ENCODE results near the gene BTLA.
"Not testable (repeated sequence)": the region's sequence is repeated elsewhere in the genome, so short reads cannot be mapped to it uniquely, and the experiment has no call there.

BTLA gene

GRCh38 chr3:112469671-112470070 lies 29.6 kb downstream of the BTLA start:
- in situ Hi-C loops (cut with HindIII; ENCODE audit: low sequenced_read_pairs), result no loop called here
- DNase-seq (ENCODE audit: low read depth, low spot score), result no peak
- no peak overlapping the region for H3K4me3 ChIP-seq (ENCODE audit: low read depth, low read length)
- TF ChIP-seq CTCF (IDR thresholded peaks at IDR 0.05; ENCODE audit: low read depth, low read length), result no peak

- TF ChIP-seq CTCF (IDR thresholded peaks at IDR 0.05; ENCODE audit: low read depth, low read length), result no peak
- in situ Hi-C loops (cut with HindIII; ENCODE audit: low sequenced_read_pairs), result no loop called here
- DNase-seq (ENCODE audit: low read depth, low spot score), result no peak
- H3K4me3 ChIP-seq (ENCODE audit: low read depth, low read length), result no peak overlapping the region
Measured at GRCh38 chr3:112467539-112467938, 31.7 kb downstream of the BTLA start.

GRCh38 chr3:112466020-112466419 lies 33.3 kb downstream of the BTLA start:
- in situ Hi-C loops (cut with HindIII; ENCODE audit: low sequenced_read_pairs), result no loop called here
- no peak for DNase-seq (ENCODE audit: low read depth, low spot score)
- TF ChIP-seq CTCF (IDR thresholded peaks at IDR 0.05; ENCODE audit: low read depth, low read length), result no peak
- H3K4me3 ChIP-seq (ENCODE audit: low read depth, low read length), result no peak overlapping the region

- TF ChIP-seq CTCF (IDR thresholded peaks at IDR 0.05; ENCODE audit: low read depth, low read length), result no peak
- no peak overlapping the region for H3K4me3 ChIP-seq (ENCODE audit: low read depth, low read length)
- in situ Hi-C loops (cut with HindIII; ENCODE audit: low sequenced_read_pairs), result no loop called here
- DNase-seq (ENCODE audit: low read depth, low spot score), result no peak
Measured at GRCh38 chr3:112464264-112464663, 35.0 kb downstream of the BTLA start.

- no peak for TF ChIP-seq CTCF (IDR thresholded peaks at IDR 0.05; ENCODE audit: low read depth, low read length)
- DNase-seq (ENCODE audit: low read depth, low spot score), result no peak
Measured at GRCh38 chr3:112463250-112463649, 36.0 kb downstream of the BTLA start.

GRCh38 chr3:112461787-112462186 lies 37.5 kb downstream of the BTLA start:
- H3K4me3 ChIP-seq (ENCODE audit: low read depth, low read length); in situ Hi-C loops (cut with HindIII; ENCODE audit: low sequenced_read_pairs); DNase-seq (ENCODE audit: low read depth, low spot score): not testable (repeated sequence)

More at GRCh38 chr3:112463250-112463649, 36.0 kb downstream of the BTLA start:
- in situ Hi-C loops (cut with HindIII; ENCODE audit: low sequenced_read_pairs), result no loop called here
- H3K4me3 ChIP-seq (ENCODE audit: low read depth, low read length), result no peak overlapping the region

- in situ Hi-C loops (cut with HindIII; ENCODE audit: low sequenced_read_pairs), result no loop called here
- no peak for TF ChIP-seq CTCF (IDR thresholded peaks at IDR 0.05; ENCODE audit: low read depth, low read length)
- no peak overlapping the region for H3K4me3 ChIP-seq (ENCODE audit: low read depth, low read length)
- DNase-seq (ENCODE audit: low read depth, low spot score), result no peak
Measured at GRCh38 chr3:112460519-112461195, 38.6 kb downstream of the BTLA start.
